ENCODE results near the gene PCP4L1. TPM values are rescaled to one million over a fixed set of nuclear protein-coding genes. Genes with fewer than 3 reads are reported as not detected.

PCP4L1 gene
- total and polyA plus RNA-seq, 2 donors (not counting 1 experiment from before 2014, with no cell fraction given) = not detected

GRCh38 chr1:161298116-161298515, 39.6 kb downstream of the PCP4L1 start:
- TF ChIP-seq EZH2 (IDR thresholded peaks at IDR 0.05; ENCODE audit: borderline replicate concordance, insufficient read depth, low read depth, low read length, poor library complexity, severe bottlenecking) = no peak
- Mint-ChIP-seq H3K9me3 (ENCODE audit: insufficient read depth) (no peaks in the 10 kb centered on the region), H3K4me1 (peaks cover 13% of the 10 kb centered on the region), H3K27me3 (no peaks in the 10 kb centered on the region), H3K4me3 (no peak overlapping the region), H3K27ac (no peak overlapping the region)
- Histone ChIP-seq H3K79me2 (ENCODE audit: control insufficient read depth, insufficient read depth, low read length) (peaks cover 7% of the 10 kb centered on the region), H2AFZ (ENCODE audit: insufficient read depth, low read depth, low read length, poor library complexity, severe bottlenecking) (no peak overlapping the region), H3K9me3 (ENCODE audit: control extremely low read depth in 1 of 3, control insufficient read depth in 2 of 3, insufficient read depth in 1 of 3, low read length in 2 of 3) (no peaks in the 10 kb centered on the region), H3K4me1 (ENCODE audit: control insufficient read depth in 2 of 2, insufficient read depth in 2 of 2, low read length in 2 of 2) (peaks cover 6 to 7% of the 10 kb centered on the region in 2 donors), H3K9ac (ENCODE audit: low read length) (no peak overlapping the region), H3K27ac (ENCODE audit: low read length in 2 of 2) (no peak overlapping the region), H3K4me3 (ENCODE audit: control extremely low read depth in 1 of 5, extremely low read depth in 1 of 5, insufficient read depth in 1 of 5, low read depth in 2 of 5, low read length in 4 of 5) (no peak overlapping the region), H3K27me3 (replicated peaks in 1 of 4; ENCODE audit: control extremely low read depth in 1 of 4, control insufficient read depth in 3 of 4, insufficient read depth in 4 of 4, low read length in 3 of 4) (no peaks in the 10 kb centered on the region), H3K36me3 (replicated peaks in 1 of 2; ENCODE audit: control extremely low read depth in 1 of 2, control insufficient read depth in 1 of 2, extremely low read depth in 1 of 2, insufficient read depth in 2 of 2, low read length in 1 of 2) (no peaks in the 10 kb centered on the region), H4K20me1 (ENCODE audit: control insufficient read depth, insufficient read depth, low read length, poor library complexity, severe bottlenecking) (peaks cover 6% of the 10 kb centered on the region), H3K4me2 (replicated peaks; ENCODE audit: low read depth, low read length, poor library complexity, severe bottlenecking) (no peak overlapping the region)
- no peak for DNase-seq
- CTCF ChIA-PET = interaction anchor here (0.7 kb wide), 1 partner anchor 9 kb away, joined by 3 read pairs; no protein-coding TSS in a partner anchor
- intact Hi-C loops (cut with micrococcal nuclease) = no loop called here
- POLR2A ChIA-PET = no interaction called here
- peak; percentile 31 for ATAC-seq (ENCODE audit: low read depth)
- 69% methylated on average over 5 of the region's 6 CpGs for WGBS (ENCODE audit: insufficient coverage)

DNA sequence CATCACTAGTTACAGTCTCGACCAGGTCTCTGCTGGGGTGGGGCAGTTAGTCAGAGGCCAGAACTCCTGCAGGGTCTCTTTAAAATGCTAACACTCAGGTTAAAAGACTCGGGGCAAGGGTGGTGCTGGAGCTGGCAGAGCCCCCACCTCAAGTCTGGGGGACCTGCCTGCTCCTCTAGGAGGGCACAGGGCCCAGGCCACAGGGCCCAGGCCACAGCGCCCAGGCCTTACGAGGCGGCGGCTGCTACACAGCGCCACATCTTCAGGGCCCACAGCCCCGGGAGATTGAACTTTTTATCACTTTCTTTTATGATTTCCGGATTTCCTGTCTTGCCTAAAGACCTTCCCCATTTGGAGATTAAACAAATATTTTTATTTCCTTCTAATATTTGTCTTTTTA, 40.8 kb downstream of the PCP4L1 start:
- Histone ChIP-seq H3K4me2 (replicated peaks; ENCODE audit: low read depth, low read length, poor library complexity, severe bottlenecking) (no peak overlapping the region), H3K9ac (ENCODE audit: low read length) (no peak overlapping the region), H3K9me3 (ENCODE audit: control extremely low read depth in 1 of 3, control insufficient read depth in 2 of 3, insufficient read depth in 1 of 3, low read length in 2 of 3) (no peaks in the 10 kb centered on the region), H3K79me2 (ENCODE audit: control insufficient read depth, insufficient read depth, low read length) (peaks cover 18% of the 10 kb centered on the region), H3K27me3 (replicated peaks in 1 of 4; ENCODE audit: control extremely low read depth in 1 of 4, control insufficient read depth in 3 of 4, insufficient read depth in 4 of 4, low read length in 3 of 4) (no peaks in the 10 kb centered on the region), H4K20me1 (ENCODE audit: control insufficient read depth, insufficient read depth, low read length, poor library complexity, severe bottlenecking) (peaks cover 16% of the 10 kb centered on the region), H3K27ac (ENCODE audit: low read length in 2 of 2) (no peak overlapping the region), H3K4me3 (ENCODE audit: control extremely low read depth in 1 of 5, extremely low read depth in 1 of 5, insufficient read depth in 1 of 5, low read depth in 2 of 5, low read length in 4 of 5) (no peak overlapping the region), H3K36me3 (replicated peaks in 1 of 2; ENCODE audit: control extremely low read depth in 1 of 2, control insufficient read depth in 1 of 2, extremely low read depth in 1 of 2, insufficient read depth in 2 of 2, low read length in 1 of 2) (peaks cover 0 to 7% of the 10 kb centered on the region in 2 experiments), H3K4me1 (ENCODE audit: control insufficient read depth in 2 of 2, insufficient read depth in 2 of 2, low read length in 2 of 2) (peaks cover 8 to 12% of the 10 kb centered on the region in 2 donors), H2AFZ (ENCODE audit: insufficient read depth, low read depth, low read length, poor library complexity, severe bottlenecking) (no peak overlapping the region)
- ChIA-PET POLR2A (interaction anchor here (0.6 kb wide), 1 partner anchor 29 kb away, joined by 4 read pairs; no protein-coding TSS in a partner anchor), CTCF (no interaction called here)
- Mint-ChIP-seq H3K27me3 (no peaks in the 10 kb centered on the region), H3K27ac (no peak overlapping the region), H3K4me3 (no peak overlapping the region), H3K4me1 (peaks cover 19% of the 10 kb centered on the region), H3K9me3 (ENCODE audit: insufficient read depth) (no peaks in the 10 kb centered on the region)
- no peak for ATAC-seq (ENCODE audit: low read depth)
- TF ChIP-seq CTCF (IDR thresholded peaks at IDR 0.05) = no peak
- no peak for TF ChIP-seq EZH2 (IDR thresholded peaks at IDR 0.05; ENCODE audit: borderline replicate concordance, insufficient read depth, low read depth, low read length, poor library complexity, severe bottlenecking)
- DNase-seq = no peak
- WGBS (ENCODE audit: insufficient coverage) = 90% methylated on average over 6 of the region's 9 CpGs
- intact Hi-C loops (cut with micrococcal nuclease) = no loop called here

Data from B cell (primary cell).